GM19452 (cell line): ENCODE results near the gene RPP25.
"Not testable (repeated sequence)": the region's sequence is repeated elsewhere in the genome, so short reads cannot be mapped to it uniquely, and the experiment has no call there.

Experiments used
- ATAC-seq: cut with Tn5 transposase; IDR thresholded peaks from one replicate; pipeline ENCODE4 v1.9.1; 2021; ENCODE audit not compliant: unreplicated experiment

RPP25 gene

DNA sequence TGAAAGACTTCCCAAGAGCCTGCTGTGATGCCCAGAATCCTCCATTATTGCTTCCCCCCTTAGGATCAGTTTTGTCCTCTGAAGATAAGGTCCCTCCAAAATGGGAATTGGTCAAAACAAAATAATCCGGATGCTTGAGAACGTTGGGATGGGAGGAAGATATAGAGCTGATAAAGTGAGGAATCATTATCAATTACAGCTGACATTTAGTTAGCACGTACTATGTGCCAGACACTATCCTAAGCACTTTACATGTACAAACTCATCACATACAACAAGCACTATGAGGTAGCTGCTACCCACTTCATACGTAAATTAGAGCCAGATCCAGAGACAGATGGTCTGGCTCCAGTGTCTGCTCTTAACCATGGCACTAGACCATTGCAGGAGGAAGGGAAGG is 6.6 kb upstream of the RPP25 start:
- no peak for ATAC-seq

- no peak for ATAC-seq
Observed at GRCh38 chr15:74962671-74963070, 6.1 kb upstream of the RPP25 start.

GRCh38 chr15:74962219-74962618 is 5.6 kb upstream of the RPP25 start:
- no peak for ATAC-seq

DNA sequence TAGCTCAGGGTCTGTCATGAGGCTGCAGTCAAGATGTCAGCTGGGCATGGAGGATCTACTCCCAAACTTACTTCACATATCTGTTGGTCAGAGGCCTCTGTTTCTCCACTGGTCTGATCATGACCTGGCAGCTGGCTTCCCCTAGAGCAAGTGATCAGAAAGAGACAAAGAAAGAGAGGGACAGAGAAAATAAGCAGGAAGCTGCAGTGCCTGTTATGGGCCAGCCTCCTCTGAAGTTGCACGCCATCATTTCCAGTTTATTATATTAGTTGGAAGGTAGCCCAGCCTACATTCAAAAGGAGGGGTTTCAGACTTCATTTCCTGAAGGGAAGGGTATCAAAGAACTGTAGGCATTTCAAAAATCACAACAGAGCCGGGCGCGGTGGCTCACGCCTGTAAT is 5.0 kb upstream of the RPP25 start:
- no peak for ATAC-seq

GRCh38 chr15:74960995-74961588 is 4.5 kb upstream of the RPP25 start:
- ATAC-seq = no peak

- ATAC-seq = no peak
Observed at GRCh38 chr15:74960286-74960685, 3.7 kb upstream of the RPP25 start.

DNA sequence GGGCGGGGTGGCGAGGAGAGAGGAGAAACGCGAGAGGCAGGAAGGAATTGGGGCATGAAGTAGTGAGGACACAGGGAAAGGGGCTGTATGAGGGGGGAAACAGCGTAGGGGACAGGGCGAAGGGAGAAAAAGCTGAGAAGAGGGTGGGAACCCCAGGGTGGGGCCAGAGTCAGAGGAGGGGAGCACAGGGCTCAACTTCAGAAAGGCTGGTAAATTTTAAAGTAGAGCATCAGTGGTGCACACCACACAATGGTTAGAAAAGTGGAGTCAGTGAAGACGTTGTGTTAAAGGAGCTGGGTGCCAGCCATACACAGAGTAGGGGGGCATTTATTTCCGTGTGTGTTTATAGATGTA is 3.0 kb upstream of the RPP25 start:
- no peak for ATAC-seq

DNA sequence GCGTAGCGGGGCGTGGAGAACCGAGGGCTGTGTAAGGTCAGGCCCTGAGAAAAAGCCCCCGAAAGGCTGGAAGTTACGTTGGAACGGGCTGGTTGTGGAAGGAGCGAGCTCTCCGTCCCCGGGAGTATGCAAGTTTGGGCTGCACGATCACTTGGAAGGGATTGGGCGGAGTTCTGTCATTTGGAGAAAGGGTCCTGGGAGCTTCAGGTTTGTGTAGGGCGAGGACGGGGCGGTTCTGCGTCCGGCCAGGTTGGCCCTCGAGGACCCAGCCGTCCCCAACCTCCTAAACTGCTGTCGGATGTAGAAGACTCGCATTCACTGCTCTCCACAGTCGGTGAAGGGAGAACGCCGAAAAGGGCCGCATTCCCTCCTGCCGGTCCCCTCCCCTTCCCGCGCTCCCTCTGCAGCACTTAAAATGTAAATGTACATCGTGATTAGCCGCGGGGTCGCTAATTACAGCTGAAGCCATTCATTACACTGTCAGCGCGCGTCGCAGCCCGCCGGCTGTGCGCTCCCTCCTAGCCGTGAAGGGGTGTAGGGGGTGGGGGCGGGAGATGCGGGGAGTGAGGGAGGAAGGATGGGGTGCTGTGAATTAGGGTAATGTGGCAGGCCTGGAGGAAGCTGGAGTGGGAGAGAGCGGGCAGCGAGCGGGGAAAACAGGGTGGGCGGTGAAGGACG is 2.5 kb upstream of the RPP25 start:
- ATAC-seq = no peak

- ATAC-seq = no peak
Observed at GRCh38 chr15:74958320-74958907, 1.8 kb upstream of the RPP25 start.

GRCh38 chr15:74957476-74958035 is 984 bp upstream of the RPP25 start:
- no peak for ATAC-seq

DNA sequence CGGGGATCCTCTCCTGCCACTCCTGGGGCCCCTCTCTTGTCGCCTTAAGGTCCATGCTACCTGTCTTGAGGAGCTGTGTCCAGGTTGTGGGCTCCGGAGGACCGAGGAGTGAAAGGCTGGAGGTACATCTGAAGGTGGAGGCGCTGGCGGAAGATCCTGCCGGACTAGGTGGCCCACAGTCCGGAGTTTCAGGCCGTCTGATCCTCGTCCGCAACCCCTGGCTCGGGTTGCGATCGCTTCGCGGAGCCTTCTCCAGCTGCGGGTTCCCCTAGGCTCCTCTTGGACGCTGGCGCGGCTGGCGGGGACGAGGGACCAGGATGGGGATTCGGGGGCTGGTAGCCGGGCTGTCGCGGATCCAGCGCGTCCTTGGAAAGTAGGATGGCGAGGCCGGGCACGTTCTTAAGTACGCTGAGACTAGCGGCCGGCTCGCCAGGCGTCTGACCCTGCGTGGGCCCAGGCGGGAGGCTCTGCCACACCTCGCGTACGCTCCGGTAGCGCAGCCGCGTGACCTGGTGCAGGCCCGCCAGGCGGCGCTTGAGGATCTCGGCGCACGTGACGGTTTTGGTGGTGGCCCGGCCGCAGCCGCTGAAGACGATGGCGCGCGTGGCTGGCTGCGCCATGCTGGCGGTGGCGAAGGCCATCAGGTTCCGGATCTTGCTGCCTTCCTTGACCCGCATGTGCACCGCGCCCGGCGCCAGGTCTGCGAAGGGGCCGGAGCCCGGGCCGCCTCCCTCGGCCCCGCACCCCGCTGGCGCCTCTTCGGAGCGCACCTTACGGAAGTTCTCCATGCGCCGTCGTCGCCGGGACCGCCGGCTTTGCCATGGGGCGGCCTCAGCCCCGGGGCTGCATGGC is 550 bp downstream of the RPP25 start:
- peak; percentile 48 for ATAC-seq

DNA sequence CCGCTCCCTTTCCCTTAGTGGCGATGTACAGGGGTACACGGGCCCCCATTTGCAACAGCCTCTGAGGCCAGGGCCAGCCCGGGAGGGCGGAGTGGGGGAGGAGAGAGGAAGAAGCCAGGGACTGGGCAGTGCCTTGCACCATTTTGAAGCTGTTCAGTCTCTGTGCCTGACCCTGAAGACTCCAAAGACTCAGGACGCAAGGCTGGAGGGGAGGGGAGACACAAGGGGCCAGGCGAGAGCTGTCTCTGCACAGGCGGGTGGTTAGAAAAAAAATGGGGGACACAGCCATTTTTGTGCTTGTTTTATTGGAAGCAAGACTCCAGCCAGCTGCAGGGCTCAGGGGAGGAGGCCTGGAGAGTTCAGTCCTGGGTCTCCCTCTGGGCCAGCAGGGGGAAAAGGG is 1.6 kb downstream of the RPP25 start:
- ATAC-seq = no peak

DNA sequence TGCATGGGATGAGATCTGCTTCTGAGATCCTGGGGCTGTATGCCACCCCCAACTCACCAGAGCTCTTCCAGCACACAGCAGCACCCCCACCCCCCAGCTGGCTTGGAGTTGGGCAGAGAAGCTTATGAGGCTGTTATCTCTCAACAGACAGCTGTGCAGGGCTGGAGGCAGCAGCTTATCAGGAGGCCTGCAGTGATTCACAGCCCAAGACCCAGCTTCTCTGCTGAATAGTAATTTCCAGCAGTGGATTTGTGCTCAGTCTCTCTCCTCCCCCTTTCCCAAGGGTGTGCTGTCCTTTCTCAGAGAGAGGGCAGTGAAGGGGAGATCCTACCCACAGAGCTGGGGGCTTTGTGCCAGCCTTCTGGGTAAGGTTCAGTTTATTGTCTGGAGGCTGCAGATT is 2.1 kb downstream of the RPP25 start:
- no peak for ATAC-seq

- ATAC-seq = no peak
Observed at GRCh38 chr15:74951006-74951405, 5.6 kb downstream of the RPP25 start.

- ATAC-seq = no peak
Observed at GRCh38 chr15:74950078-74950908, 6.3 kb downstream of the RPP25 start.

- ATAC-seq = peak; percentile 84
Observed at GRCh38 chr15:74937590-74938371, 18.8 kb downstream of the RPP25 start, which contains the start of gene COX5A. COX5A (minus strand) TSS chr15:74938073; CDS start chr15:74938014, 59 bp downstream.

- no peak for ATAC-seq
Observed at GRCh38 chr15:74937272-74937589, 19.3 kb downstream of the RPP25 start.

DNA sequence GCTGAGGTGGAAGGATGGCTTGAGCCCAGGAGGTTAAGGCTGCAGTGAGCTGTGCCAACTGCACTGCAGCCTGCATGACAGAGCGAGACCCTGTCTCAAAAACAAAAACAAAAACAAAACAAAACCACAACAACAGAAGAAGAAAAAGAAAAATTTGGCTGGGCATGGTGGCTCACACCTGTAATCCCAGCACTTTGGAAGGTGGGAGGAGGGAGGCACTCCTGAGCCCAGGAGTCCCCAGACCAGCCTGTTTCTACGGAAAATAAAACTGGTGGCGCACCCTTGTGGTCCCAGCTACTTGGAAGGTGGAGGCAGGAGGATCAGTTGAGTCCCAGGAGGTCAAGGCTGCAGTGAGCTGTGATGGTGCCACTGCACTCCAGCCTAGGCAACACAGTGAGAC is 21.4 kb downstream of the RPP25 start:
- not testable (repeated sequence) for ATAC-seq

DNA sequence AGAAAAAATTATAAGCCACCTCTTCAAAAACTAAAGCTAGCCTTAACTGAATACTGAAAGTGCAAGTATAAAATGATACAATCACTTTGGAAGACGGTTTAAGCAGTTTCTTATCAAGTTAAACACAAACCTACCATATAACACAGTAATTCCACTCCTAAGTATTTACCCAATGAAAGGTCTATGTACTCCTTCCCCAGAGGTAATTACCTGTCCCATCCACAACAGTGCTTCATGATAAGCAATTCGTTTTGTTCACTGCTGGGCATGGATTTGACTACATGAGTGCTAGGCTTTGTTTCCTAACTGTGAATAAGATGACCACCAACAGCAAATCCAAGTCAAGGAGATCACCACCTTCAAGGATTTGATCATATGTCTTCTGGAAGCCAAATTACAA is 23.0 kb downstream of the RPP25 start:
- ATAC-seq = no peak

GRCh38 chr15:74928771-74929198 is 27.8 kb downstream of the RPP25 start:
- ATAC-seq = no peak
